ENCODE results near the gene MS4A6A.
"Not testable (repeated sequence)": the region's sequence is repeated elsewhere in the genome, so short reads cannot be mapped to it uniquely, and the experiment has no call there.

The MS4A6A gene, protein sequence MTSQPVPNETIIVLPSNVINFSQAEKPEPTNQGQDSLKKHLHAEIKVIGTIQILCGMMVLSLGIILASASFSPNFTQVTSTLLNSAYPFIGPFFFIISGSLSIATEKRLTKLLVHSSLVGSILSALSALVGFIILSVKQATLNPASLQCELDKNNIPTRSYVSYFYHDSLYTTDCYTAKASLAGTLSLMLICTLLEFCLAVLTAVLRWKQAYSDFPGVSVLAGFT

DNA sequence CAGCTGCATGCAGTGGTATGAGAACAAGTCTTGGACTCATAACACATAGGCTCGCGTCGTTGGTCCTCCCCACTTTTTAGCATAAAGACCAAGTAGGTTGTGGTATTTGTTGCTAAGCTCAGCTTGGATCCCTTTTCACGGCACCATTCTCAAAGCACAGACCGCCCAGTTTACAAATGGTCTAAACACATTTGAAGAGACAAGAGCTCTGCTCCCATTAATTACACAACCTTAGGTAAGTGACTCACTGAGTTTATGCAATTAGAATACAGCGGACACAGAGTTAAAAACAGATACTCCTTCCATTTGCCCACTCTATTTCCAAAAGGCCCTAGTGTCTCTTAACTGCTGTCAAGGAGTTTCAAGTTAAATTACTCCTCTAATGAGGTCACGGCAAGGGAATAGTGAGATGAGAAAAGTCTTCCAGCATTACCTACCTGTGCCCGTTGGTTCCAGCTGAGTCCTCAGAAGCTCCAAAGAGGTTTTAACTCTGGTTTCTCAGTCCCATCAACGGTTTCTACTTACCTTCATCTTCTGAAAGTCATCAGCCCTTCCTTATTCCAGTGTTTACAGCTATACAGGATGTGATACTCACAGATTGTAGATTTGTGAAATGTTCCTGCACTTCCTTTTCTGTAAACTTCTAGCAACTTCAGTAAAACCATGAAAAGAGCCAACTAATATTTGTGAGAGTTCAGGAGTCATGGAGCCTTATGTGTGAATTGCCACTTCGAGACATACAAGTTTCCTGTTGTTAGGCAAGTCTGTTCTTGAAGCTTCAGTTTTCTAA lies at the start of gene MS4A6A:
Gene MS4A6A (minus strand): TSS at position 543 of the 790 bp plus-strand sequence. CDS start 1,356 bp downstream, outside the sequence.
- no peak for FAIRE-seq

DNA sequence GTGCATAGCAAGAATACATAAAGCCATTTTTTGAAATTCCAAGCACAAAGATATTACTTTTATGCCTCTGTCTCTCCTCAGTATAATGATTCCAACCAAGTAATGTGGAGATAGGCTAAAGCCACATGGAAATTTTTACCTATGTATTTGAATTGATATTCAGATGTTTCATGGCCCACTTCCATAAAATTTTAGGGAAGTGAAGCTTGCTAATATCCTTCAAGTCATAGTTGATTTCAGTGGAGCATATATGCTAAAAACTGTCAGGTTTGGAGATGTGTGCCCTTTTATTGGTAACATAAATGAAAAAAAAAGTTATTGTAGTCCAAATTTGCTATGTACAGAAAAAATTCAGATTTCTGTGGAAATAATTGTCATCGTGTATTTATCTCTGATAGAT lies 47.8 kb upstream of the MS4A6A start:
- FAIRE-seq: no peak

DNA sequence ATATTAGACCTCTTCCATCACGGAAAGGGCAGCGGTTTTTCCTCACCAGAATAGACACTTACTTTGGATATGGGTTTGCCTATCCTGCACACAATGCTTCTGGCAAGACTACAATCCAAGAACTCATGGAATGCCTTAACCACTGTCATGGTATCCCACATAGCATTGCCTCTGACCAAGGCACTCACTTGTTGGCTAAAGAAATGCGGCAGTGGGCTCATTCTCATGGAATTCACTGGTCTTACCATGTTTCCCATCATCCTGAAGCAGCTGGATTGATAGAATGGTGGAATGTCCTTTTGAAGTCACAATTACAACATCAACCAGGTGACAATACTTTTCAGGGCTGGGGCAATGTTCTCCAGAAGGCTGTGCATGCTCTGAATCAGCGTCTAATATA lies 39.3 kb upstream of the MS4A6A start:
- FAIRE-seq: no peak

DNA sequence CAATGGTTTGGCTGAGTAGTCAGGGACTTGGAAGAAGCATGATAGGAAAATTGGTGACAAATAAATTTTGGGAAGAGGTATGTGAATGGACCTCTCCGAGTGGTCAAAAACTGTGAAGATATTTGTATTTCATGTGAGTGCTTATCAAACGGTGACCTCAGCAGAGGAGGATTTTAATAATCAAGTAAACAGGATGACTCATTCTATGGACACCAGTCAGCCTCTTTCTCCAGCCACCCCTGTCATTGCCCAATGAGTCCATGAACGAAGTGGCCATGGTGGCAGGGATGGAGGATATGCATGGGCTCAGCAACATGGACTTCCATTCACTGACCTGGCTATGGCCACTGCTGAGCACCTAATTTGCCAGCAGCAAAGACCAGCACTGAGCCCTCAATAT lies 38.8 kb upstream of the MS4A6A start:
- FAIRE-seq: no peak

DNA sequence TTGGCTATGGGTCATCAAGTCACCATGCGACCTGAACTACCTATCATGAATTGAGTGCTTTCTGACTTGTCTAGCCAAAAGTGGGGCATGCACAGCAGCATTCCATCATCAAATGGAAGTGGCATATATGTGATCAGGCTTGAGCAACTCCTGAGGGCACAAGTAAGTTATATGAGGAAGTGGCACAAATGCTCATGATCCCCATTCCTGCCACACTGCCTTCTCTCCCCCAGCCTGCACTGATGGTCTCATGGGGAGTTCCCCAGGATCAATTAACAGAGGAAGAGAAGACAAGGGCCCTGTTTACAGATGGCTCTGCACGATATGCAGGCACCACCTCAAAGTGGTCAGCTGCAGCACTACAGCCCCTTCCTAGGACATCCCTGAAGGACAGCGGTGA lies 38.3 kb upstream of the MS4A6A start:
- FAIRE-seq: no peak

DNA sequence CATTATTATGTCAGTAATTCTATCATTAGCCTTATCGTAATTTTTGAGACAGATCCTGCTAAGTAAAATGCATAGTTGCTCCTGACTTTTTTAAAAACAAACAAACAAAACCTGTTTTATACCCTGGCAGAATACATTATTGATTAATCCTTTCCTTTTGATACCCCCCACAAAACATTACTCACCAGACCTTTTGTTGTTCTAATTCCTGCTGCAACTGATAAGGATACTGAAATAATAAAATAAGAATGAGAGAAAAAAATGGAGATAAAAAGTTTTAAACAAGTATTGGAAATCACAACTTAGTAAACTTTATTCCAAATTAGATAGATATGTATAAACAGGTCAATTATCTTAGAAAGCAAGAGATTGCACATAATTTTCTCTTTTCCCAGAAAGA lies 31.5 kb upstream of the MS4A6A start:
- FAIRE-seq: no peak

DNA sequence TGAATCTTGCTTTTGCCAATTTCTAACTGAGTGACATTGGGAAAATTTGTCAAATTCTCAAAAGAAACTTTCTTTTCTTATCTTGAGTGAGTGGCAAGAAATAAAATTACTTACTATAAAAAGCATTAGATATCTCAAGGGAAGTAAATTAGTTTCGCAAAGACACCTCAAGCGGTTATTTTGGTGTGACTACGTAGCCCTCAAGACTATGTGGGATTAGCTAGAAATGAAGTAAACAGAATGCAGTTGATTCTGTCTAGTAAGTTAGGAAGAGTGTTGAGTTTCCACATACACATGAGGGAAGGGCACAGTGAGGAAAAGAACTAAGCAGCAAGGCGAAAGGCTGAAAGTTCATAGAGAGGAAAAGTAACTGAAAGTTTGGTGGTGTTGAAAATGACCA lies 28.3 kb upstream of the MS4A6A start:
- no peak for FAIRE-seq

DNA sequence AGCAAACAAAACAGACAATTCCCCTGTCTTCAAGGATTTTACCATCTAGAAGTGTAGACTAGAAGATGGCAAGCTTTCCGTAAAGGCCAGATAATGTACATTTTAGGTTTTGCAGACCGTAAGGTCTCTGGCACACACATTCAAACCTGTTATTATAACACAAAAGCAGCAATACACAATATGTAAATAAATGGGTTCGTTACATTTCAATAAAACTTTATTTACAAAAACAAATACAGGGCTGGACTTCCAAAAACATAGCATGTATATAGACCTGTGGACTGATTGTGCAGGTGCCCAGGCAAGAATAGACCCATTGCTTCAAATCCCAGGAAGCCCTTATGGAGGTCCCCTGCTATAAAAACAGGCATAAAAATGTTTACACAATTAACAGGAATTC lies 27.1 kb upstream of the MS4A6A start:
- no peak for FAIRE-seq

DNA sequence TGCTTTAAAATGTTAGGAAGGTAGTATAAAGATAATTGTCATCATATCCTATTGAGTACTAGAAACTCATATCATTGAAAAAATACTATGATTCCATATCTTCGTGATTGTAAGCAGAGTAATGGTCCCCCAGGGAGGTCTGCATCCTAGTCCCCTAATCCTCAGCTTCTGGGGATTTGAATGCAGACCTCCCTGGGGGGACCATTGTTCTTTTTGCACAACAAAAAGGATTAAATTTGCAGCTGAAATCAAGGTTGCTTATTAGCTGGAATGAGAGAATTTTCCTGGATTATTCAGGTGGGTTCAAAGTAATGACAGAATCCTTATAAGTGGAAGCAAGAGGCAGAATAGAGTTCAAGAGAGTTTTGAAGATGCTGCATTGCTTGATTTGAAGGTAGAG lies 26.1 kb upstream of the MS4A6A start:
- no peak for FAIRE-seq

DNA sequence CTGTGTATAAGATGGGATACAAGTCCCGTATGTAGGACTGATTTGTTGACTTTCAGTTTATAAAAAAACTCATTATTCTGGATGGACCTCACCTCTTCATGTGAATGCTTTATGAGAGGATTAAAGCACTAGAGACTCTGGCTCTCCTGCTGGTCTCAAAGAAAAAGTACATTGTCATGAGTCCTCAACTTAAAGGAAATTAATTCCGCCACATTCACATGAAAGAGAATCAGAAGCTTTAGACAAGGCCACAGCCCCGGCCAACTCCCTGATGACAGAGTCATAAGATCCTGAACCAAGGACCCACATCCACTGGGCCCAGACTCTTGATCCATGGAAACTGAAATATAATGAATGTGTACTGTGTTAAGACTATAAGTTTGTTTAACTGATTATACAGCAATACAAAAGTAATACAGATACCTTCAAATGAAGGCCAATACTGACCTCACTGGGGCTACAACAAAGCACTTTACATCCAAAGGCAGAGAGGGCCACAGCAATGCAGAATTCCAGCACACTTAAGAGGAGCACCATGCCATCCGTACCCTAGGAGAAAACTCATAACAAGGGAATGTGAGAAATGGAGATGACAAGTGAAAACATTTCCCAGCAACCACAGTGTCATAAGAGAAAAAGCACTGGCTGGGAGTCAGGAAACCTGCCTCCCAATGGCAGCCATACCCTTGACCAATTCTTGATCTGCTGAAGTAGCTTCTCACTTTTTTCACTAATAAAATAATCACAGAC lies 25.4 kb upstream of the MS4A6A start:
- FAIRE-seq: no peak

DNA sequence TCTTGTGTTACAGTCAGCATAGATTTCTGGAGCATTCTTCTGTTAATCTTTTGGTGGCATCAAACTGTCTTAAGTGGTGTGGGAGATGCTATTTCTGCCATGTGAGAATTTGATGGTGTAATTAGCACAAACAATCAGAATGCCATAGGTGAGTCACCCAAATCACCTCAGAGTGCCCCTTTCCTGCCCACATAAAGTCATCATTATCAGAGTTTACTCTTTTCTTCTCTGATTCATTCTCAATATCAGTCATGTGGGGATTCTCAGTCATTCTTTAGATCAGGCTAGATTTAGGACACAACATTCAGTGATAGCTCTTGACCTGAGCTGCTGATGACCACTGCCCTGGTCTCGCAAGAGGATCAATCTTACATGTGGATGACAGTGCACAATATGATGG lies 23.7 kb upstream of the MS4A6A start:
- FAIRE-seq: no peak

DNA sequence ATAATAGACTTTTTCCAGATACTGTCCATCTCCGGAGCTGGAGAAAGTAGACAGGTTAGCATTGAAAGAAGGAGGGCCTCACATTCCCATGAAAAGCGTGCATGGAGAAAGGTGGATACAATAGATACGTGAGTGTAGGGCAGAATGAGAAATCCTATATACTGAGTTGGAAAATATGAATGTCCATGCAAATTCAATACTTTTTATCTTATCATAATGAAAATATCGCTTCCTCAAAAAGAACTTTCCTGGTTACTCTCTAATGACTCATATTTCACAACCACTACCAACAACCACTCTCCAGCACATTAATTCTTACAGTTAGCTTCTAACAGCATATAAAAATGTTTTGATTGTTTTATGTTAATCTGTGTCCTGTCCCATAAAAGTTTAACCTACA lies 22.0 kb upstream of the MS4A6A start:
- FAIRE-seq: no peak

DNA sequence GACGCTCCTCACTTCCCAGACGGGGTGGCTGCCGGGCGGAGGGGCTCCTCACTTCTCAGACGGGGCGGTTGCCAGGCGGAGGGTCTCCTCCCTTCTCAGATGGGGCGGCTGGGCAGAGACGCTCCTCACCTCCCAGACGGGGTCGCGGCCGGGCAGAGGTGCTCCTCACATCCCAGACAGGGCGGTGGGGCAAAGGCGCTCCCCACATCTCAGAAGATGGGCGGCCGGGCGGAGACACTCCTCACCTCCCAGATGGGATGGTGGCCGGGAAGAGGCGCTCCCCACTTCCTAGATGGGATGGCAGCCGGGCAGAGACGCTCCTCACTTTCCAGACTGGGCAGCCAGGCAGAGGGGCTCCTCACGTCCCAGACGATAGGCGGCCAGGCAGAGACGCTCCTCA lies 18.5 kb upstream of the MS4A6A start:
- FAIRE-seq: not testable (repeated sequence)

DNA sequence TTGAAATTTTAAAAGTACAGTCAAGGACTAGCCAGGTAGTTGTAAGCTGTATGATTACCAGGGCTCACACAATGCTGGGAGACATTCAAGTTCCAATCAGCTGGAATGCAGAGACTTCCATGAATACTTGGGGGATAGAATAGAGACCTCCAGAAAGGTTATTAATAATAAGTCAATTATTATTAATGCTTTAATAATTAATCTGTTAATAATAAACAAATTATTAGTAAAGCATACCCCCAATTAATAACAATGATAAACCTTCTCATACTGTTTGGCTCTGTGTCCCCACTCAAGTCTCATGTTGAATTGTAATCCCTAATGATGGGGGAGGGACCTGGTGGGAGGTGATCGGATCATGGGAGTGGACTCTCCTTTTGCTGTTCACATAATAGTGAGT lies 14.6 kb upstream of the MS4A6A start:
- FAIRE-seq: no peak

DNA sequence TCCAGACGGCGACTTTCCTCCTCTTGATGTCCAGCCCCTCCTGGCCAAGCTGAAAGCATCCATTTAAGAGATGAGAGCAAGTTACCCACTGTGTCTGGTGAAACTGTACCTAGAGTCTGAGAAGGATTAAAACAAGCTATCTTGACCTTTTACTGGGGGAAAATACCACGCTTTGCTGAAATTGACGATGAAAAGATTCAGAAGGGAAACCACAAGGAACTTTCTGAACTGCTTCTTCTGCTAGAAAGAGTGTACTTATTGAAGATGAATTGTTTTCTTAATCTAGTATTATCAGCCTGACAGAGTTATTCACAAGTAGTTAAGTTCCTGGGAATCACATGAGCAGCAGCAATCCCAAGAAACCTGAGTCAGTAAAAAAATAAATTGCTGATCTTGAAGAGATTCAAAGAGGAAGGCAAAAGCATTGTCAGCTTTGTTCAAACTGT lies 13.1 kb upstream of the MS4A6A start:
- no peak for FAIRE-seq

DNA sequence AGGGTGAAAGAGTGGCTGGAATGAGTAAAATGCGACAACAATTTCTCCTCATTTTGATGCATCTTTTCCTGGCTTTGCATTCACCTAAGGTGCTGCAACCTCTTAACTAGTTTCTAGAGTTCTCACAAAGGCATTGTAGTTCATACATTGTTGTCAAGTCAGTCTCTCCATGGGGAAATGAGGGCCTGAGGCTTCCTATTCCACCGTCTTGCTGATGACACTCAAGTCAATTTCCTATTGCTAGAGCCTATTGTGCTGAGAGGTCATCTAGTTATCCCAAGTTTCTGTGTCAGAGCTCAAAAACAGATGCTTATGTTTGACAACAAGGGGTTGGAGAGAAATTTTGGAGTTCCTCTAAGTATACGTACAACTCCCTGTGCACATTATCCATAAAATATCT lies 11.6 kb upstream of the MS4A6A start:
- no peak for FAIRE-seq

DNA sequence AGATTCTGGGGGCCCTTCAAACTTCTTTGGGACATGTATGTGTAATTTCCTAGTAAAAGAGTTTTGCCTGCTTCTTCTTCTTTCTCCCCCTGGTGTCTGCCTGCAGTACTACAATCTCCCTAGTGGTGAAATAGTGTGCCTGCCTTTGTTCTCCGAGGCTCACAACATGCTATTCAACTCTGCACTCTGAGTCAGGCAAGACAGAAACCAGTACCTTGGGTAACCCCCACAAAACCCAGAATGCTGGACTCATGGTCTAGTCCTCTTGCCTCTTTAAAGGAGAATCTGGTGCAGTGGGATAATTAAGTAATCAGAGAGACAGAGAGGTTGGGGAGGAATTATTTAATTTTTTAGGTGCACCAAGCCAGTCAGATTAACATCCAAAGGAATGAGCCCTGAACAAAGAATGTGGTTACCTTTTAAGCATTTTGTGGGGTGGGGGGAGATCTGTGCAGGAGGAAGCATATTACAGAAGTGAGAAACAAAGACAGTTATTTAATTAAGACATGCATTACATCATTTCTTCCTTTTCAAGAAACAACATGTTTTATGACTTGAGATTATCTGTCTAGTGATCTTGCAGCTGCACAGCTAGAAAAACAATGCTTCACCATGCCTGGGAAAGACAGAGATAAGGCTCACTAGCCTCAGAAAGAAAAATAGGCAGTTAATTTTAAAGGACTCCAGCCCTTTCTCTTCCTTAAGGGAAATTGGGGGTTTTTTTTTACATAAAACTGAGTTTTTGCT lies 11.0 kb upstream of the MS4A6A start:
- FAIRE-seq: no peak

DNA sequence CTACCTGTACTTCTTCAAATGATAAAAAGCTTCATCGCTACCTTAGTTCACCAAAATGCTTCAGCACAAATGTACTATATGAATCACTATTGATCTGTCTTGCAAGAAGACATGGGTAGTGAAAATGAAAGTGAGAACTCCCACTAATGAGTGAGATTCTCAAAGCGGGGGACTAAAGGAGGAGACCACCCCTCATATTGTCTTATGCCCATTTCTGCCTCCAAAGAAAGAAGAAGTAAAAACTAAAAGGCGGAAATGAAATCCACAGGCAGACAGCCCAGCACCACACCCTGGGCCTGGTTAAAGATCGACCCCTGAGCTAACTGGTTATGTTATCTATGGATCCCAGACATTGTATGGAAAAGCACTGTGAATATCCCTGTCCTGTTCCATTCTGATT lies 9.7 kb upstream of the MS4A6A start:
- FAIRE-seq: not testable (repeated sequence)

DNA sequence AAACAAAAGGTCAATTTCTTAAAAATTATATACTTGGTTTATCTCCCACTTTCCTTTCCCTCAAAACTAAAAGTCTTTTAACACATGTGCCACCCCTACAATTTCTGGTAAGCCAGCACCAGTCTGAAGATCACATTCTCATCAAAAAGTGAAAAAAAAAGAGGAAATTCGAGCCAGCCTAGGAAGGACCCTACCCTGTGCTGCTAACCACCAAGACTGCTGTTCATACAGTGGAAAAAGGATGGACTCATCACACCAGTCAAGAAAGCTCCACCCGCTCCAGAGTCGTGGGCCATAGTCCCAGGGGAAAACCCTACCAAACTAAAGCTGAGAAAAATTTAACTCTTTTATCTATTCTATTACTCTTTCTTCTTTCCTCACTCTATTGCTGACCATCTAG lies 5.6 kb upstream of the MS4A6A start:
- not testable (repeated sequence) for FAIRE-seq

DNA sequence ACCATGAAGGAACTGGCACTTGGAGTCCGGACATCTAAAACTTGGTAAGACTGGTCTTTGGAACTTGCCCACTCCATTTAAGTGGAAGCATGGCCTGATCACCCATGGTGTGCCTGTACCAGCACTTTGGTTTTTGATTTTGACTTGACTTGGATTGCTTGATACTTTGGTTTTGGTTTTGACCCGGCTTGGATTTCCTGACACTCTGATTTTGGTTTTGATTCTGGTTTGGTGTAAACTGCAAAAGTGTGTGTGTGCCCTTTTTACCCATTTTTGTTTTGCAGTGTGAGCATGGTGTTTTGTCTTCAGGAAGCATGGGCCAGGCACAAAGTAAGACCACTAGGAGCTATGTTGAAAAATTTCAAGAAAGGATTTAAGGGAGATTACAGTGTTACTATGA lies 3.2 kb upstream of the MS4A6A start:
- not testable (repeated sequence) for FAIRE-seq

DNA sequence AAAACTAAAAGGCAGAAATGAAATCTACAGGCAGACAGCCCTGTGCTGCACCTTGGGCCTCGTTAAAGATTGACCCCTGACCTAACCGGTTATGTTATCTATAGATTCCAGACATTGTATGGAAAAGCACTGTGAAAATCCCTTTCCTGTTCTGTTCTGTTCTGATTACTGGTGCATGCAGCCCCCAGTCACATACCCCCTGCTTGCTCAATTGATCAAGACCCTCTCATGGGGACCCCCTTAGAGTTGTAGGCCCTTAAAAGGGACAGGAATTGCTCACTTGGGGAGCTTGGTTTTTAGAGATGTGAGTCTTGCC lies 2.6 kb upstream of the MS4A6A start:
- not testable (repeated sequence) for FAIRE-seq

DNA sequence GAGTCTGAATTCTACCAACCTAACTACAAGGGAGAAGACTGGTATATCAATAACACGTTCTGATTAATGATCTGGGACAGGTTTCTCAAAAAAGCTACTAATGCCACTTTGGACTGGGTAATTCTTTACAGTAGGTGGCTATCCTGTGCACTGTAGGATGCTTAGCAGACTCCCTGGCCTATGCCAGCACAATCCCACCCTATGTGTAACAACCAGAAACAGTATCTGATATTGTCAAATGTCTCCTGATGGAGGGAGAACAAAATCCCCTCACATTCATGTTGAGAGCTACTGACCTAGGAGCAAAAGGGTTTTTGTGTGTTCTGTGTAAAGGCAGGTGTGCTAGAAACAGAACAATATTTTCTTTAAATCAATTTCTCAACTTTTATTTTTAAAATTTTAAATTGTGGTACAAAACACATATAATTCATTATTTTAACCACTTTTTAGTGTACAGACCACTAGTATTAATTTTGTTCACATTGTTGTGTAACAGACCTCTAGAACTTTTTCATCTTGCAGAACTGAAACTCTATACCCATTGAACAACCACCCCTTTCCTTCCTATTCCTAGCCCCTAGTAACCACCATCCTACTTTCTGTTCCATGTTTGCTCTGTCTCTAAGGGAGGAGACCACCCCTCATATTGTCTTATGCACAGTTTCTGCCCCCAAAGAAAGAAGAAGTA lies 2.1 kb upstream of the MS4A6A start:
- FAIRE-seq: no peak
